Measurements from ENCODE around the gene ZNF792.
"Not testable (repeated sequence)": the region's sequence is repeated elsewhere in the genome, so short reads cannot be mapped to it uniquely, and the experiment has no call there.

ZNF792 gene

GRCh38 chr19:34963573-34964406 lies at the start of gene ZNF792:
ZNF792 (minus strand) TSS chr19:34964229; CDS start chr19:34963662, 567 bp downstream.
- peak; percentile 54 for DNase-seq

GRCh38 chr19:35013041-35013819 lies 49.2 kb upstream of the ZNF792 start:
- peak; percentile 84 for DNase-seq

- no peak for DNase-seq
These were observed 48.0 kb upstream of the ZNF792 start for GRCh38 chr19:35011737-35012682.

- no peak for DNase-seq
These were observed 47.2 kb upstream of the ZNF792 start for GRCh38 chr19:35011091-35011689.

GRCh38 chr19:35009424-35010415 lies 45.7 kb upstream of the ZNF792 start:
- no peak for DNase-seq

- DNase-seq, result no peak
These were observed 44.9 kb upstream of the ZNF792 start for GRCh38 chr19:35008891-35009341.

- not testable (repeated sequence) for DNase-seq
These were observed 43.4 kb upstream of the ZNF792 start for GRCh38 chr19:35007427-35007826.

GRCh38 chr19:35006999-35007365 lies 43.0 kb upstream of the ZNF792 start:
- DNase-seq, result no peak

- no peak for DNase-seq
These were observed 42.4 kb upstream of the ZNF792 start for GRCh38 chr19:35006342-35006998.

- DNase-seq, result not testable (repeated sequence)
These were observed 41.9 kb upstream of the ZNF792 start for GRCh38 chr19:35006007-35006341.

GRCh38 chr19:35005256-35005977 lies 41.4 kb upstream of the ZNF792 start:
- no peak for DNase-seq

- no peak for DNase-seq
These were observed 40.7 kb upstream of the ZNF792 start for GRCh38 chr19:35004517-35005255.

GRCh38 chr19:35002037-35002535 lies 38.1 kb upstream of the ZNF792 start:
- DNase-seq, result no peak

- peak; percentile 70 for DNase-seq
These were observed 36.8 kb upstream of the ZNF792 start for GRCh38 chr19:35000647-35001501.

- DNase-seq, result no peak
These were observed 36.3 kb upstream of the ZNF792 start for GRCh38 chr19:35000338-35000646.

- peak; percentile 79 for DNase-seq
These were observed 35.7 kb upstream of the ZNF792 start, which contains the start of gene GRAMD1A for GRCh38 chr19:34999498-35000337. GRAMD1A (plus strand) TSS chr19:35000323; CDS start chr19:35000479, 156 bp downstream.

All from activated naive CD4-positive, alpha-beta T cell treated with Interleukin-2 at 50 U/mL for 16 hours (primary cell).